Stimulated activated CD4-positive, alpha-beta T cell treated with anti-CD3 and anti-CD28 coated beads, TNF-alpha, amount 100 ng/mL, for 4 hours (primary cell): ENCODE measurements around the gene SH2D3A.
"Not testable (repeated sequence)": the region's sequence is repeated elsewhere in the genome, so short reads cannot be mapped to it uniquely, and the experiment has no call there.

Experiments
- DNase-seq, 3 experiments: peaks; one replicate each; pipeline ENCODE4 v3.0.0-alpha.2; 2020; ENCODE audit warnings: low read depth in 3 of 3

The SH2D3A gene

DNA sequence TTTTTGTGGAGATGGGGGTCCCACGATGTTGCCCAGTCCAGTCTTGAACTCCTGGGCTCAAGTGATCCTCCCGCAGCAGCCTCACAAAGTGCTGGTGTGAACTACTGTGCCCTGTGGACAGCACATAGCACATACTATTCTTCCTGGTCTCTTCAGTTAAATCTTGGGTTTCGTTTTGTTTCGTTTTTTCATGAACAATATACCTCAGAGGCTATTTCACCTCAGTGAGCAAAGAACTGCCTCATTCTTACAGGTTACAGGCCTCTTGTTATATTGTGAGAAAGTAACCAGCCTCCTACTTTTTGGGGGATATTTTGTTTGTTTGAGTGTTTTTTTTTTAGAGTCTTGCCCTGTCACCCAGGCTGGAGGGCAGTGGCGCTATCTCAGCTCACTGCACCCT lies 45.5 kb downstream of the SH2D3A start:
- DNase-seq = no peak

DNA sequence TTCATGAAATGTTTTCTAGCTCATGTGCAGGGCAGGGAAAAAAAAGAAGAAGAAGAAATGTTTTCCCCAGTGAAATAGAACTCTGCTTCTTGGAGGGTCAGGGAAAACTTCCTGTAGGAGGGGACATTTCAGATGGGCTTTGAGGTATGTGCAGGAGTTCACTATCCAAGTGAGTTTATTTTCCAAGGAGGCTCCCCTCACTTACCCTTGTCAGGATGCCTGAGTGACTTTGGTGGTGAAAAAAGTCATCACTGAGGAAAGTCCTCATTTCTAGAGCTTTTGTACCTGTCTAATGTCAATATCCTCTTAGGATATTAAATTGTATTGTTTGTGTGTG lies 46.1 kb downstream of the SH2D3A start:
- DNase-seq = no peak

DNA sequence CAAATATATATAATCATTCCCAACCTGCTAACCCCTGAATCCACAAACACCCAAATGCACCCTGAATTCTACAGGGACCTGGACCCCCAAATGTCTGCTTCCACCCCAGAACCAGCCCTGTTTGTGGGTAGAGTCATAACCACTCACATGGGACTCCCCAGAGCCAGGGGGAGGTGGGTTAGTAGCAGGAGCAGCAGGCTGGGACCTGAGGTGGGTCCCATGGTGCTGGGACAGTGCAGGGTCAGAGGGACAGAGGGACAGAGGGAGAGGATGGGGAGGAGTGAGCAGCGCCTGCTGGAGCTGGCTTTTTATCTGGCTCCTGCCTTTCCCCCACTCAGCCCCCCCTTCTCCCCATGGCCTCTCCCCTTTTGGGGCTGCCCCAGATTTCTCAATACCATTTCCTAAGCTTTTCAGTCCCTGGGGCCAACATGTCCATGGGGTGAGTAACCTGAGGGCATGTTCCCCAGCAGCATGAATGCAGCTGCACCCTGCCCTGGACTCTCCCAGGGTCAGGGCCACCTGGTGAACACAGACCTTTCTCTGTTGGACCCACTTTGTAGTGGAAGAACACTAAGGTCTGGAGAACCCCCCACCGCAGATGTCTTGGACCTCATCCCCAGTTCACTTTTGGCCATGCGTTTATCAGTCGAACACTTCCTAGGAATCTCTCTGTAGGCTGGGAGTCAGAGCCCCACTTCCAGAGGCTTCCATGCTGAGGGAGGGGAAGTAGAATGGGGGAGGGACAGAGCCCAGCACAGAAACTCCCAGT lies 46.7 kb downstream of the SH2D3A start, which contains the start of gene C3:
Gene C3 (minus strand): TSS at position 282 of the 769 bp plus-strand sequence. CDS start 61 bp downstream, at position 221.
- no peak for DNase-seq

DNA sequence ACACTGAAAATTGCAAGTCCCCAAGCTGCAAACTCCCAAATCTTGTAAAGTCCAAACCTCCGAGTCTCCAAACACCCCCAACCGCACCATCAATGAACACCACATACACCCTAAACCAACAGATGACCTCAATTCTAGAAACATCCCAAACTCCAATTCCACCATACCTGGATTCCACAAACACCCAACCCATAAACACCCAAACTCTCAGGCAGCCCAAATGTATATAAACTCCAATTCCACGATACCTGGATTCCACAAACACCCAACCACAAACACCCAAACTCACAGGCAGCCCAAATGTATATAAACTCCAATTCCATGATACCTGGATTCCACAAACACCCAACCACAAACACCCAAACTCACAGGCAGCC lies 47.3 kb downstream of the SH2D3A start:
- DNase-seq = no peak

DNA sequence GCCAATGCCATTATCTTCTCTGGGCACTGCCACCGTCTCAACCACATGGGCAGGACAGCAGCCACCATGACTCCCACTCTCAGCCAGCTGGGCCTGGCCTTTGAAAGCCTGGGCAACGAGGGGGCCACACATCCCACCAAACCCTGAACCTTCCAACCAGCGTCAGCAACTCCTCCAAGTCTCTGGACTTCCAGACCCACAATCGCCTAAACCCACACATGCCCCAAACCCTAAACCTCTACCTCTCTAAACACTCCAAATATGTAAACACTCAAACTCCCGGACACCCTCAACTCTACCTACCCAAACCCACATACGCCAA lies 47.7 kb downstream of the SH2D3A start:
- no peak for DNase-seq

DNA sequence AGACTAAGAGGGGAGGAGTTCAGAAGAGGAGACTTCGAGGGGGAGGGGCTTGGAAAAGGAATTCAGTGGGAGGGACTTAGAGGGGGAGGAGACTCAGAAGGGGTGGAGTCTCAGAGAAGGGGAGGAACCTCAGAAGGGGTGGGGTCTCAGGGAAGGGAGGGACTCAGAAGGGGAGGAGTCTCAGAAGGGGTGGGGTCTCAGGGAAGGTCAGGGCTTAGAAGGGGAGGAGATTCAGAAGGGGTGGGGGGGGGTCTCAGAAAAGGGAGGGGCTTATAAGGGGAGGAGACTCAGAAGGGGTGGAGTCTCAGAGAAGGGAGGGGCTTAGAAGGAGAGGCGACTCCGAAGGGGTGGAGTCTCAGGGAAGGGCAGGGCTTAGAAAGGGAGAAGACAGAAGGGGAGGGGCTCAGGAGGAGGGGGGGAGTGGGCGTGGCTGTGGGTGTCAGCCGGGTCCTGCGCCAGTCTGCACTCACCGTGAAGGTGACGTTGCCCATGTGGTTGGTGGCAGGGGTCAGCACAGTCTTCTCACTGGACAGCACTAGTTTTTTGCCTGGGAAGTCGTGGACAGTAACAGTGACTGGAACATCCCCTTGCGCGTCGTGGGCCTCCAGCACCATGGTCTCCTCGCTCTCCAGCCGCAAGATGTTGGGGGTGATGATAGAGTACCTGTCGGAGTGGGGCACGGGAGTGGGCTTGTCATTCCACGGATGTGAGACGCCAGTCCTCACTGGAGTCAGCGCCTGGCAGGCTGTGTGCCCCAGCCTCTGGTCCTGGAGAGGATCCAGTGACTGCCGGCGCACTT lies 48.3 kb downstream of the SH2D3A start:
- no peak for DNase-seq

DNA sequence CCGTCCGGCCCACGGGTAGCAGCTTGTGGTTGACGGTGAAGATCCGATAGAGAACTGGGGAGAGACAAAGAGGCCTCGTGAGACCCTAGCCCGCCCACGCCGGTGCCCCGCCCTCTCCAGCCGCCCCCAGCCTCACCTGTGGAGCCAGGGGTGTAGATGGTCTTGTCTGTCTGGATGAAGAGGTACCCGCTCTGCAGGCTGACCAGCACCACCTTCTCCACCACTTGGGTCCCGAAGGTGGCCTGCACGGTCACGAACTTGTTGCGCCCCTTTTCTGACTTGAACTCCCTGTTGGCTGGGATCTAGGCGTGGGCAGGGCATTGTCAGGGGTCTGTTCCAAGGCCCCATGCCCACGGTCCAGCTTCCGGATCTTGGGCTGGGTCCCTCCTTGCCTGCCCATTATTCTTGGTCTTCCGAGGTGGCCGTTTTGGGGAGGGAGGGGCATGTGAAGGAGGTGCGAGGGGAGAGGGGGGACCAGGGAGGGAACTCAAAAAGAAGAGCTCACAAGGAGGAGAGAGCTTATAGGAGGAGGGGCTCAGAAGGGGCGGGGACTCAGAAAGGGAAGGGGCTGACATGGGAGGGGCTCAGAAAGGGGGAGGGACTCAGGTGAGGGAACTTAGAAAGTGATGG lies 49.0 kb downstream of the SH2D3A start:
- no peak for DNase-seq

DNA sequence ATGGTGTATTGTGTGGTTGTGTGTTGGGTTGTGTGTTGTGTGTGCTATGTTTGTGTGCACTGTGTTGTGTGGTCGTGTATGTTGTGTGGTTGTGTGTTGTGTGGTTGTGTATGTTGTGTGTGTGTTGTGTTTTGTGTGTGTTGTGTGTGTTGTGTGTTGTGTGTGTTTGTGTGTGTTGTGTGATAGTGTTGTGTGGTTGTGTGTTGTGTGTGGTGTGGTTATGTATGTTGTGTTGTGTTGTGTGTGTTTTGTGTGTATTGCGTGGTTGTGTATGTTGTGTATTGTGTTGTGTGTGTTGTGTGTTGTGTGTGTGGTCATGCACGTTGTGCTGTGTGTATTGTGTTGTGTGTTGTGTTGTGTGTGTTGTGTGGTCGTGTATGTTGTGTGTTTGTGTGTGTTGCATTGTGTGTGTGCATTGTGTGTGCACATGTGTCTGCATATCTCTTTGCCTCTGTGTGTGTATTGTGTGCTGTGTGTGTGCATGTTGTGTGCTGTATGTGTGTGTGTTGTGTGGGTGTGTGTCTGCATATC lies 49.7 kb downstream of the SH2D3A start:
- DNase-seq = no peak

DNA sequence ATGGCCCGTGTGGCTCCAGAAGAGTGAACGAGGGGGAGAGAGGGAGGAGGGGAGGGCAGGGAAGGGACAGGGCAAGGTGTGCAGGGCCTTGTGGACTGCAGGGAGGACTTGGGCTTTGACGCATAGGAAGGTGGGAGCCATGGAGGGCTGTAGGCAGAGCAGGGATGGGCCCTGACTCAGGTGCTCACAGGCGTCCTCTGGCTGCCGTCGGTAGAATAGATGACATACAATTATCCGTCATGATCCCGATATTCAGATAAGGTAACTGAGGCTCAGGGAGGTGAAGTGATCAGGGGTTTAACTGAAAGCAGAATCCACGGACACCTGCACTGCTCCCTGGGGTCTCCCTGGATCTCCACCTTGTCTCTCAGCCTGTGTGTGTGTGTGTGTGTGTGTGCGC lies 50.2 kb downstream of the SH2D3A start:
- no peak for DNase-seq

DNA sequence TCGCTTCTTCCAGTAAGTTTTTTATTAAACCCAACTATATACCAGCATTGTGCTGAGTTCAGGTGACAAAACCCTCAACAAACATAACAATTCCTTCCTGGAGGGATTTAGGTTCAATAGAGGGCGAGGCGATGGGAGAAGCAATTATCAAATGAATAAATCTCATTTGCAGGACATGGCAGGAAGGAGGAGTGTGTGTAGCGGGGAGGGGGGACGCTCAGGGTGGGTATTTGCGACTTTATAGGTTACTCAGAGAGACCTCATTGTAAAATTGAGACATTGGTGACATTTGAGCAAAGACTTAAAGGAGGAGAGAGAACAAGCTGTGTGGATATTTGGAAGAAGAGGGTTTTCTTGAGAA lies 50.6 kb downstream of the SH2D3A start:
- no peak for DNase-seq

DNA sequence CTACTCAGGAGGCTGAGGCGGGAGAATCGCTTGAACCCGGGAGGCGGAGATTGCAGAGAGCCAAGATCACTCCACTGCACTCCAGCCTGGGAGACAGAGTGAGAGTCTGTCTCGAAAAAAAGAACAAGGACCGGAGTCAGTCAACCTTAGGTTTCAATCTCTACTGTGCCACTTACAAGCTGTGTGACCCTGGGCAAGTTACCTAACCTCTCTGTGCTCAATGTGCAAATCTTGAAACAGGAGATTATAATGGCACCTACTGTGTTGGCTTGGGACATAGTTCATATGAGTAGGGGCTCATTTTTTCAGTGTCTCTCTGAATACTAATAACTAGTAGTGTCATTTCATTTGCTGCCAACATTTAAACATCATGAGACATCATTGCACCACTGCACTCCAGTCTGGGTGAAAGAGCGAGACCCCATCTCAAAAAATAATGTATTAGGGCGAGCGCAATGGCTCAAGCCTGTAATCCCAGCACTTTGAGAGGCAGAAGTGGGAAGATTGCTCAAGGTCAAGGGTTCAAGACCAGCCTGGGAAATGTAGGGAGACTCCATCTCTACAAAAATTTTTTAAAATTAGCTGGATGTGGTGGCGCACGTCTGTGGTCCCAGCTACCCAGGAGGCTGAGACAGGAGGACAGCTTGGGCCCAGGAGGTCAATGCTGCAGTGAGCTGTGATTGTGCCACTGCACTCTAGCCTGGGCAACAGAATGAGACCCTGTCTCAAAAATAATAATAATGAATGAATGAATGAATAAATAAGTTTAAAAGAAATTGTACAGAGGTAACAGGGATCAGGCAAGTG lies 52.3 kb downstream of the SH2D3A start:
- no peak for DNase-seq

DNA sequence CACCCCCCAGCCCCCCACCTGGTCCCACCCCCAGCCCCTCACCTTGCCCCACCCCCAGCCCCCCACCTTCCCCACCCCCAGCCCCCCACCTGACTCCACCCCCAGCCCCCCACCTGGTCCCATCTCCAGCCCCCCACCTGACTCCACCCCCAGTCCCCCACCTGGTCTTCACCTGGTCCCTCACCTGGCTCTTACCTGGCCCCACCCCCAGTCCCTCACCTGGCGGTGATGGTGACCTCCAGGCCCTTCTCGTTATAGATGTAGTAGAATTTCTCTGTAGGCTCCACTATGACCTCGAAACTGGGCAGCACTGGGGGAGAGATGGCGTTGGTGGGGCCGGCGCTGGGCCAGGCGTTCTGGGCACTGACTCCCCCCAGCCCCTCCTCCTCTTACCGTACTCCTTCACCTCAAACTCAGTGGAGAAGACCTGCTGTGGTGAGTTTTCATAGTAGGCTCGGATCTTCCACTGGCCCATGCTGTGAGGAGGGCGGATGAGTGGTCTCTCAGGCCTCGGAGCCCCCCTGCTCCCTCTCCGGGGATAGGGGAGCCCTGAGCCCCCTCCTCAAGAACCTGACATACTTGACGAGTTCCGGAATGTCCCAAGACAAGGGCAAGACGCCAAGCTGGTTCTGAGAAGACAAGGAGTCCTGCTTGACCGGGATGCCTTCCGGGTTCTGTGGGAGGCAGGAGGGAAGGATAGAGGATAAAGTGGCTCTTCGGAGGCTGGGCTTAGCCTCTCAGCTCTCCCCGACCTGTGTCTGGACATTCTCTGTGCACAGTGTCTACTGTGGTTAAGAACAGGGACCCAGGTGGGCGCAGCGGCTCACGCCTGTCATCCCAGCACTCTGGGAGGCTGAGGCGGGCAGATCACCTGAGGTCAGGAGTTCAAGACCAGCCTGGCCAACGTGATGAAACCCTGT lies 53.2 kb downstream of the SH2D3A start:
- no peak for DNase-seq

DNA sequence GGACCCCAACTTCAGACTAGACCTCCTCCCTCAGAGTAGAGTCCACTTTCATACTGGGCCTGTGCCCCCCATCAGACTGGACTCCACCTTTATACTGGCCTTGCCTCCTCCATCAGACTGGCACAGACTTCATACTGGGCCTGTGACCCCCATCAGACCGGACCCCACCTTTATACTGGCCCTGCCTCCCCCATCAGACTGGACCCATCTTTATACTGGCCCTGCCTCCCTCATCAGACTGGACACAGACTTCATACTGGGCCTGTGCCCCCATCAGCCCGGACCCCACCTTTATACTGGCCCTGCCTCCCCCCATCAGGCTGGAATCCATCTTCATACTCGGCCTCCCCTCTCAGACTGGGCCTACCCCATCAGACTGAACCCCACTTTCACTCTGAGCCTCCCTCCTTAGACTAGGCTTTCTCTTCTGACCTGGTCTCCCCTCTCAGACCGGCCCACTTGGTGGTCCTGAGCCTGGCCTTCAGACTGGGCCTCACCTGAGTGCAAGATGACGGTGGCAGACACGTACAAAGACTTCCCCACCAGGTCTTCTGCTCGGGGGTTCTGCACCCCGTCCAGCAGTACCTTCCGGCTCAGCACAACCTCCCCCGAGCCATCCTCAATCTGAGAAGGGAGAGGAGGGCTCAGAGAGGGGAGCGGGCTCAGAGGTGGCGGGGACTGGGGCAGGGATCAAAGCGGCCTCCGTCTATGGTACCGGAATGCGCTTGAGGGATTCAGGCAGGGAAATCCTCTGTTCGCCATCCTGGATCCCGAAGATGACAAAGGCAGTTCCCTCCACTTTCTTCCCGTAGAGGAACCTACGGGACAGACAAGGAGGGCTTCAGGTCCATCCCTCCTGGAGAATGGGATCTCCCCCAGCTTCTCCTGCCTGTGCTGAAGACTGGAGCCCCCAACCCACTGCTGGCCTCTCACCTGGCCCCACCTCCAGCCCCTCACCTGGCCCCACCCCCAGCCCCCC lies 54.3 kb downstream of the SH2D3A start:
- DNase-seq = no peak

DNA sequence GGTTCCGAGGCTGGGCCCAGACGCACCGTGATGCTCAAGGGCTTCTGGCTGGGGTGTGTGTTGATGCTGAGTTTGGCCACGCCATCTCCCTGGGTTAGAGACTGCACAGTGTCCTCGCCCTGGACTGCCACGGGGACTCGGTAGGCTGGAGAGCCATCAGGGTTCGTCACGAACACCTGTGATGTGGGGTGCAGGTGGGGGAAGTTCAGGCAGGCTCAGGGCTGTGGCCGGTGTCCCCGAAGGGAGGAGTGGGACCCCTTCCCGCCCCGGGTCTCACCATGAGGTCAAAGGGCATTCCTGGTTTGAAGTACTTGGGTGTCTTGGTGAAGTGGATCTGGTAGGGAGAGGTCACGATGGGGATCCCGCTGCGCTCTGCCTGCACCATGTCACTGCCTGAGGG lies 55.0 kb downstream of the SH2D3A start:
- DNase-seq = no peak

DNA sequence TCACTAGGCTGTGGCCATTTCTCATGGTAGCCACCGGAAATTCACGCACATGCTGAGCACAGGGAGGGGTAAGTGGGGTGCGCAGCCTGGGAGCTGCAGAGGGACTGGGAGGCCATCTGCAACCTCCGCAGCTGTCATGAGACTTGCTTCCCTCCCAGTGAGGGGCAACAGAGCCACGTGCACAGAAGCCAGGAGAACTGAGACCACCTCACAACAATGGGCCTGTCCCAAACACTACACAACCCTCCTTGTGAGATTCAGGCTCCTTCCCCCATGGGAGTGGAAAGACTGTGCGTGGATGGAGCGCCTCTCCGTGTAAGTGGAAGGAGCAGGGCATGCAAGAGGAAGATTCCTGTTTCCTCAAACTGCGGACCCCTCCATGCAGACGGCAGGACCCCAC lies 55.6 kb downstream of the SH2D3A start:
- no peak for DNase-seq

DNA sequence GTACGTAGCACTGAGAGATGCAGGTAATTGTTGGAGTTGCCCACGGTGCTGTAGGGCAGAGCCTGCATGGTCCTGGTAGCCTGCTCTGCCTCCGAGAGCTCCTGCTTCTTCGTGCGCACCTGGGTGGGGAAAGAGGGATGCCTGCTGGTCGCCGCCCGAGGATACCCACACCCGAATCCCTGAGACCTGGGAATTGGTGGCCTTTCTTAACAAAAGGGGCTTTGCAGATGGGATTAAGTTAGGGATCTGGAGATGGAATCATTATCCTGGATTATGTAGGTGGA lies 56.2 kb downstream of the SH2D3A start:
- no peak for DNase-seq

DNA sequence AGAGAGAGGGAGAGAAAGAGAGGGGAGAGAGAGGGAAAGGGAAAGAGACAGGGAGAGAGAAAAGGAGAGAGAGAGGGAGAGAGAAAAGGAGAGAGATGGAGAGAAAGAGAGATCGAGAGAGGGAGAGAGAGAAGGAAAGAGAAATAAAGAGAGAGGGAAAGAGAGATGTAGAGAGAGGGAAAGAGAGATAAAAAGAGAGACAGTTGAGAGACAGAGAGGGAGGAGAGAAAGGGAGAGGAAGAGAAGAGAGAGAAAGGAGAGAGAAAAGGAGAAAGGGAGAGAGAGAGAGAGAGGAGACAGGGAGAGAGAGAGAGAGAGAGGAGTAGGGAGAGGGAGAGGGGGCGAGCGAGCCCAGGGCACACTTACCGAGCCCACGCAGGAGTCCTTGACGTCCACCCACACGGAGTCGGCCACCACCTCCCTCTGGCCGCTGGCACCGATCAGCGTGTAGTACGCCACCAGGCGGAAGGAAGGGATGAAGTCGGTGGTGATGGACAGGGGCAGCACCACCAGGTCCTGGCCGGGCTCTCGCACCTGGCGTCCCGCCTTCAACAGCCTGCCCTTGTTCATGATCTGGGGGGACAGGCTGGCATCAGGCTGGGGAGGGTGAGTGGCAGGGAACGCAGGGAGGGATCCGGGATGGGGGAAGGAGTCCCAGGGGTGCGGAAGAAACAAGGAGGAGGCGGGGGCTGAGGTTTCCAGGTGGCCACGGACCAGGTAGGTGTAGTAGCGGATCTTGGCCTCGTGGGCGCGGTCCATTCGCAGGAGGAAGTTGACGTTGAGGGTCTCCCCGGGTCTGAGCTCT lies 56.8 kb downstream of the SH2D3A start:
- DNase-seq = no peak

DNA sequence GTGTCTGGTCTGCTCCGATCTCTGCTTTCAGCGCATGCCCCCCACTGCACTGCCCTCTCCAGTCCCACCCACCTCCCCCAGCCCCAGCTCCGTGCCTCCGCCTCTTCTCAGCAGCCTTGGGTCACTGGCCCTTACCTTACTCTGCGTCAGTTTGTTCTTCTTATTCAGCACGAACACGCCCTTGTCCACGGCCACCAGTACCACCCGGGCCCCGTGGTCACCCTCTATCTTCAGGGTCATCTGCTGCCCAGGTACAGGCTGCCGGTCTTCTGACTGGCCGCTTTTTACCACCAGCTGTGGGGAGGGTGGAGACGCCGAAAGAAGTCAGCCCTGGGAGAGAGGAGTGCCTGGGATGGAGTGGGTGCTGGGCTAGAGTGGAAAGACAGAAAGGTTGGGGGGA lies 57.7 kb downstream of the SH2D3A start:
- no peak for DNase-seq

DNA sequence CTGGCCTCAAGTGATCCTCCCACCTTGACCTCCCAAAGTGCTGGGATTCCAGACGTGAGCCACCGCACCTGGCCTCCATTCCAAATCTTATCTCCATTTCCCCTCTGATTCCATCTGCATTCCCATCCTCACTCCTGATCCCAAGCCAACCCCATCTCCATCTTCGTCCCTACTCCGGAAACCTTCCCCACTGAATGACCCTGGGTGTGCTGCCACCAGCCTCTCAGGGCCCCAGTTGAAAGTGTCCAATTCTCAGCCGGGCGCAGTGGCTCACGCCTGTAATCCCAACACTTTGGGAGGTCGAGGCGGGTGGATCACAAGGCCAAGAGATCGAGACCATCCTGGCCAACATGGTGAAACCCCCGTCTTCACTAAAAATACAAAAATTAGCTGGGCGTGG lies 58.3 kb downstream of the SH2D3A start:
- DNase-seq = not testable (repeated sequence)
